Central memory CD8-positive, alpha-beta T cell (primary cell): Measurements from ENCODE around the gene PGS1.
"Not testable (repeated sequence)": the region's sequence is repeated elsewhere in the genome, so short reads cannot be mapped to it uniquely, and the experiment has no call there.

ENCODE experiments used
- ATAC-seq: fragments of 150-1000 bp; cut with Tn5 transposase; replicated peaks from 2 replicates; pipeline ENCODE4 v1.10.0; 2022; ENCODE audit warnings: mild to moderate bottlenecking, moderate FRiP score, moderate number of reproducible peaks; ENCODE audit not compliant: poor library complexity, severe bottlenecking; ENCODE audit errors: extremely low read depth
- DNase-seq, 2 donors: peaks; one replicate each; pipeline ENCODE4 v3.0.0; 2021; ENCODE audit warnings: low spot score in 2 of 2
- H3K27ac Mint-ChIP-seq: one replicate; pipeline ENCODE4 v1.8.0; 2022; ENCODE audit warnings: low read depth, mild to moderate bottlenecking, moderate library complexity, mixed read lengths
- H3K27me3 Mint-ChIP-seq: one replicate; pipeline ENCODE4 v1.8.0; 2022; ENCODE audit warnings: mixed read lengths
- H3K36me3 Mint-ChIP-seq: one replicate; pipeline ENCODE4 v1.8.0; 2022; ENCODE audit warnings: mild to moderate bottlenecking, moderate library complexity, mixed read lengths; ENCODE audit not compliant: insufficient read depth
- H3K4me1 Mint-ChIP-seq: one replicate; pipeline ENCODE4 v1.8.0; 2022; ENCODE audit warnings: mixed read lengths
- H3K4me3 Mint-ChIP-seq: one replicate; pipeline ENCODE4 v1.8.0; 2022; ENCODE audit warnings: mild to moderate bottlenecking, moderate library complexity, mixed read lengths
- H3K9me3 Mint-ChIP-seq: one replicate; pipeline ENCODE4 v1.8.0; 2022; ENCODE audit warnings: mixed read lengths

Gene PGS1

GRCh38 chr17:78449983-78450595 lies 71.6 kb downstream of the PGS1 start:
- Mint-ChIP-seq H3K27me3 (no peaks in the 10 kb centered on the region), H3K9me3 (no peaks in the 10 kb centered on the region), H3K36me3 (no peaks in the 10 kb centered on the region), H3K27ac (no peak overlapping the region), H3K4me1 (no peaks in the 10 kb centered on the region), H3K4me3 (no peak overlapping the region)
- no peak for ATAC-seq
- DNase-seq: no peak

- no peak overlapping the region for H3K4me3 Mint-ChIP-seq
- no peaks in the 10 kb centered on the region for H3K36me3 Mint-ChIP-seq
- H3K27me3 Mint-ChIP-seq: no peaks in the 10 kb centered on the region
- H3K9me3 Mint-ChIP-seq: no peaks in the 10 kb centered on the region
- H3K4me1 Mint-ChIP-seq: no peaks in the 10 kb centered on the region
- DNase-seq (no peak), ATAC-seq (no peak)
- H3K27ac Mint-ChIP-seq: no peak overlapping the region
Measured at GRCh38 chr17:78450696-78451345, 72.4 kb downstream of the PGS1 start.

- no peak for DNase-seq
- H3K27me3 Mint-ChIP-seq: no peaks in the 10 kb centered on the region
- no peak overlapping the region for H3K4me3 Mint-ChIP-seq
- no peaks in the 10 kb centered on the region for H3K4me1 Mint-ChIP-seq
- no peak overlapping the region for H3K27ac Mint-ChIP-seq
- H3K9me3 Mint-ChIP-seq: no peaks in the 10 kb centered on the region
- no peaks in the 10 kb centered on the region for H3K36me3 Mint-ChIP-seq
- ATAC-seq: no peak
Measured at GRCh38 chr17:78451753-78452152, 73.3 kb downstream of the PGS1 start.

GRCh38 chr17:78454346-78454745 lies 75.9 kb downstream of the PGS1 start:
- ATAC-seq: no peak
- Mint-ChIP-seq H3K4me3 (no peak overlapping the region), H3K4me1 (no peaks in the 10 kb centered on the region), H3K9me3 (no peaks in the 10 kb centered on the region), H3K27me3 (no peaks in the 10 kb centered on the region), H3K36me3 (no peaks in the 10 kb centered on the region), H3K27ac (no peak overlapping the region)
- no peak for DNase-seq

- ATAC-seq: no peak
- no peaks in the 10 kb centered on the region for H3K9me3 Mint-ChIP-seq
- no peak overlapping the region for H3K4me3 Mint-ChIP-seq
- H3K27me3 Mint-ChIP-seq: no peaks in the 10 kb centered on the region
- H3K4me1 Mint-ChIP-seq: no peaks in the 10 kb centered on the region
- no peak overlapping the region for H3K27ac Mint-ChIP-seq
- H3K36me3 Mint-ChIP-seq: no peaks in the 10 kb centered on the region
- DNase-seq: no peak
Measured at GRCh38 chr17:78458091-78458490, 79.6 kb downstream of the PGS1 start.

GRCh38 chr17:78458736-78459335 lies 80.4 kb downstream of the PGS1 start:
- H3K27ac Mint-ChIP-seq: no peak overlapping the region
- ATAC-seq (no peak), DNase-seq (no peak)
- no peaks in the 10 kb centered on the region for H3K27me3 Mint-ChIP-seq
- no peaks in the 10 kb centered on the region for H3K4me1 Mint-ChIP-seq
- no peak overlapping the region for H3K4me3 Mint-ChIP-seq
- no peaks in the 10 kb centered on the region for H3K9me3 Mint-ChIP-seq
- no peaks in the 10 kb centered on the region for H3K36me3 Mint-ChIP-seq

GRCh38 chr17:78459696-78460095 lies 81.2 kb downstream of the PGS1 start:
- Mint-ChIP-seq H3K4me1 (no peaks in the 10 kb centered on the region), H3K27ac (no peak overlapping the region), H3K36me3 (no peaks in the 10 kb centered on the region), H3K9me3 (no peaks in the 10 kb centered on the region), H3K4me3 (no peak overlapping the region), H3K27me3 (no peaks in the 10 kb centered on the region)
- ATAC-seq: no peak
- DNase-seq: no peak

GRCh38 chr17:78460176-78460675 lies 81.8 kb downstream of the PGS1 start:
- Mint-ChIP-seq H3K27ac (no peak overlapping the region), H3K27me3 (no peaks in the 10 kb centered on the region), H3K4me1 (no peaks in the 10 kb centered on the region), H3K9me3 (no peaks in the 10 kb centered on the region), H3K4me3 (no peak overlapping the region), H3K36me3 (no peaks in the 10 kb centered on the region)
- ATAC-seq: no peak
- DNase-seq: no peak

GRCh38 chr17:78460951-78461798 lies 82.7 kb downstream of the PGS1 start:
- H3K36me3 Mint-ChIP-seq: no peaks in the 10 kb centered on the region
- H3K27me3 Mint-ChIP-seq: no peaks in the 10 kb centered on the region
- H3K27ac Mint-ChIP-seq: no peak overlapping the region
- DNase-seq (no peak), ATAC-seq (no peak)
- no peaks in the 10 kb centered on the region for H3K9me3 Mint-ChIP-seq
- H3K4me3 Mint-ChIP-seq: no peak overlapping the region
- no peaks in the 10 kb centered on the region for H3K4me1 Mint-ChIP-seq

GRCh38 chr17:78461799-78462053 lies 83.3 kb downstream of the PGS1 start:
- H3K27ac Mint-ChIP-seq: no peak overlapping the region
- no peak overlapping the region for H3K4me3 Mint-ChIP-seq
- H3K27me3 Mint-ChIP-seq: no peaks in the 10 kb centered on the region
- no peaks in the 10 kb centered on the region for H3K9me3 Mint-ChIP-seq
- ATAC-seq (no peak), DNase-seq (no peak)
- no peaks in the 10 kb centered on the region for H3K4me1 Mint-ChIP-seq
- H3K36me3 Mint-ChIP-seq: no peaks in the 10 kb centered on the region

GRCh38 chr17:78462148-78462547 lies 83.7 kb downstream of the PGS1 start:
- Mint-ChIP-seq H3K9me3 (no peaks in the 10 kb centered on the region), H3K27me3 (no peaks in the 10 kb centered on the region), H3K27ac (no peak overlapping the region), H3K36me3 (no peaks in the 10 kb centered on the region), H3K4me3 (no peak overlapping the region), H3K4me1 (no peaks in the 10 kb centered on the region)
- DNase-seq (no peak), ATAC-seq (no peak)

GRCh38 chr17:78466109-78466785 lies 87.8 kb downstream of the PGS1 start:
- not testable (repeated sequence) for H3K4me3 Mint-ChIP-seq, H3K27ac Mint-ChIP-seq, DNase-seq, H3K27me3 Mint-ChIP-seq, H3K9me3 Mint-ChIP-seq, H3K36me3 Mint-ChIP-seq, H3K4me1 Mint-ChIP-seq, ATAC-seq
